CD4-positive, alpha-beta T cell treated with Interleukin-12 subunit alpha and Interleukin-12 subunit beta, for 1 hour (primary cell): Measurements from ENCODE around the gene CNTNAP3B.
"Not testable (repeated sequence)": the region's sequence is repeated elsewhere in the genome, so short reads cannot be mapped to it uniquely, and the experiment has no call there.

Experiments used
- DNase-seq: peaks from one replicate; pipeline ENCODE4 v3.0.0-alpha.2; 2020

Gene CNTNAP3B

GRCh38 chr9:41974906-41975305 is 154.3 kb downstream of the CNTNAP3B start:
- DNase-seq, result not testable (repeated sequence)

- DNase-seq, result not testable (repeated sequence)
Observed at GRCh38 chr9:41953007-41953406, 176.2 kb downstream of the CNTNAP3B start.

GRCh38 chr9:41941738-41942137 is 187.5 kb downstream of the CNTNAP3B start:
- not testable (repeated sequence) for DNase-seq

GRCh38 chr9:41938143-41938542 is 191.1 kb downstream of the CNTNAP3B start:
- DNase-seq, result not testable (repeated sequence)

GRCh38 chr9:41935727-41936126 is 193.5 kb downstream of the CNTNAP3B start:
- DNase-seq, result not testable (repeated sequence)

GRCh38 chr9:41929172-41929571 is 200.1 kb downstream of the CNTNAP3B start:
- not testable (repeated sequence) for DNase-seq

- DNase-seq, result not testable (repeated sequence)
Observed at GRCh38 chr9:41917374-41917773, 211.9 kb downstream of the CNTNAP3B start.

GRCh38 chr9:41905488-41905887 is 223.7 kb downstream of the CNTNAP3B start:
- DNase-seq, result not testable (repeated sequence)

GRCh38 chr9:41902762-41903161 is 226.5 kb downstream of the CNTNAP3B start:
- not testable (repeated sequence) for DNase-seq

- DNase-seq, result not testable (repeated sequence)
Observed at GRCh38 chr9:41898720-41899343, 230.4 kb downstream of the CNTNAP3B start.

- DNase-seq, result not testable (repeated sequence)
Observed at GRCh38 chr9:41874557-41874956, 254.7 kb downstream of the CNTNAP3B start.

GRCh38 chr9:41855422-41855821 is 273.8 kb downstream of the CNTNAP3B start:
- not testable (repeated sequence) for DNase-seq

GRCh38 chr9:41851848-41852740 is 277.1 kb downstream of the CNTNAP3B start:
- not testable (repeated sequence) for DNase-seq

- DNase-seq, result not testable (repeated sequence)
Observed at GRCh38 chr9:41847829-41848228, 281.4 kb downstream of the CNTNAP3B start.
